Keratinocyte (primary cell): ENCODE data around the gene CSH1.
"Not testable (repeated sequence)": the region's sequence is repeated elsewhere in the genome, so short reads cannot be mapped to it uniquely, and the experiment has no call there.

Experiments
- CTCF ChIP-seq, 3 experiments: IDR thresholded peaks in 1 of 3; conservative IDR thresholded peaks in 1 of 3; optimal IDR thresholded peaks in 1 of 3; 2 replicates in 2 of 3; 3 replicates in 1 of 3; pipeline versions ENCODE3 to v1.5.1; 2011; ENCODE audit warnings: low read length in 3 of 3, mild to moderate bottlenecking in 3 of 3, moderate library complexity in 2 of 3, control low read depth in 1 of 3, inconsistent platforms in 1 of 3; ENCODE audit not compliant: insufficient read depth in 2 of 3; ENCODE audit errors: extremely low read depth in 1 of 3
- EZH2 ChIP-seq: IDR thresholded peaks from one replicate; pipeline ENCODE4 v1.6.1; 2012; ENCODE audit warnings: inconsistent platforms, mild to moderate bottlenecking, low read length, moderate library complexity

GRCh38 chr17:63889026-63889848, 7.1 kb downstream of the CSH1 start:
- TF ChIP-seq CTCF (optimal IDR thresholded peaks at IDR 0.05 in 1 of 3, IDR thresholded peaks at IDR 0.05 in 1 of 3, conservative IDR thresholded peaks at IDR 0.05 in 1 of 3; ENCODE audit: extremely low read depth in 1 of 3, insufficient read depth in 2 of 3, low read length in 3 of 3), result peak in 2 of 3 experiments; percentile 7 to 42
- not testable (repeated sequence) for TF ChIP-seq EZH2
